ENCODE measurements around the gene MAP9.

GRCh38 chr4:155371432-155372043 lies 5.2 kb downstream of the MAP9 start:
- TF ChIP-seq CTCF (IDR thresholded peaks at IDR 0.05; ENCODE audit: low read depth, low read length) (peak; percentile 84), EZH2phosphoT487 (IDR thresholded peaks at IDR 0.05; ENCODE audit: low read depth) (no peak)
